CD4-positive, alpha-beta T cell treated with Interleukin-17A for 4 hours (primary cell): ENCODE results near the gene BZW2.

Source experiments
- DNase-seq: peaks from one replicate; pipeline ENCODE4 v3.0.0-alpha.2; 2020; ENCODE audit warnings: mixed read lengths

Gene BZW2

GRCh38 chr7:16754856-16755317 is 108.9 kb downstream of the BZW2 start:
- DNase-seq = no peak

GRCh38 chr7:16755397-16755796 is 109.4 kb downstream of the BZW2 start:
- DNase-seq = no peak
